ENCODE results near the gene CELF5. TPM values are rescaled to one million over a fixed set of nuclear protein-coding genes. Genes with fewer than 3 reads are reported as not detected.
"Not testable (repeated sequence)": the region's sequence is repeated elsewhere in the genome, so short reads cannot be mapped to it uniquely, and the experiment has no call there.

The CELF5 gene
- total RNA-seq, 2 experiments from 2014 or later: 0.16 to 0.29 TPM

- DNase-seq: no peak
- Mint-ChIP-seq H3K4me3 (no peak overlapping the region), H3K9me3 (no peaks in the 10 kb centered on the region), H3K4me1 (no peaks in the 10 kb centered on the region), H3K27me3 (no peaks in the 10 kb centered on the region), H3K36me3 (peaks cover 4% of the 10 kb centered on the region), H3K27ac (no peak overlapping the region)
Measured at GRCh38 chr19:3216874-3217273, 7.6 kb upstream of the CELF5 start.

GRCh38 chr19:3220576-3220975, 3.9 kb upstream of the CELF5 start:
- DNase-seq: no peak
- Mint-ChIP-seq H3K27me3 (no peaks in the 10 kb centered on the region), H3K4me3 (no peak overlapping the region), H3K4me1 (no peaks in the 10 kb centered on the region), H3K36me3 (peaks cover 4% of the 10 kb centered on the region), H3K27ac (no peak overlapping the region), H3K9me3 (no peaks in the 10 kb centered on the region)

GRCh38 chr19:3221576-3221975, 2.9 kb upstream of the CELF5 start:
- H3K36me3 Mint-ChIP-seq, H3K27ac Mint-ChIP-seq, H3K9me3 Mint-ChIP-seq, H3K4me1 Mint-ChIP-seq, DNase-seq, H3K27me3 Mint-ChIP-seq, H3K4me3 Mint-ChIP-seq: not testable (repeated sequence)

DNA sequence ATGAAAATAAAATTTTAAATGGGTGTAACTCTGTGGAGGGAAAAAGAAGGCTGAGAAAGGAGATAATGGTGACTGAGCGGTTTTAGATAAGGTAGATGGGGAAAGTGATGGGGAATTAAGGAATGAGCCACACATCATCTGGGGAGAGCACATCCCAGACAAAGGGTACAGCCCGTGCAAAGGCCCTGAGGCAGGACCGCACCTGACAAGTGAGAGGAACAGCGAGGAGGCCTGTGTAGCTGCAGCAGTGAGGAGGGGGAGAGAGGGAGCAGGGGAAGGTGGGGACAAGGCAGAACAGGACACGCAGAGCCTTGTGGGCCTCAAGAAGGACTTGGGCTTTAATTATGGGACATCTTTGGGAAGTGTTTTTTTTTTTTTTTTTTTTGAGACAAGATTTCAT, 1.8 kb upstream of the CELF5 start:
- Mint-ChIP-seq H3K36me3 (no peaks in the 10 kb centered on the region), H3K27ac (no peak overlapping the region), H3K4me1 (no peaks in the 10 kb centered on the region), H3K4me3 (no peak overlapping the region), H3K9me3 (no peaks in the 10 kb centered on the region), H3K27me3 (peaks cover 19% of the 10 kb centered on the region)
- no peak for DNase-seq

DNA sequence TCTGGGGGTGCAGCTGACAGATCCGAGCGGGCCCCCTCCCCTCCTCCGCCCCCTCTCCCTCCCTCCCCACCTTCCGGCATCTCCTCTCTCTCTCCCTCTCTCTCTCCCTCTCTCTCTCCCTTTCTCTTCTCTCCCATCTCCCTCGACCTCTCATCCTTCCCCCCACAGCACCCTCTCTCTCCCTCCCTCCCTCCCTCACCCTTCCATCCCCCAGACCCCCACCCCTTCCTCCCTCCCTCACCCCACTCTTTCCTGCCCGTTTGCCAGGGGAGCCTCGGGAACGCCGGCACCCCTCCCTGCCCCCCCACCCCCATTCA, 666 bp downstream of the CELF5 start:
- Mint-ChIP-seq H3K4me1 (no peaks in the 10 kb centered on the region), H3K4me3 (no peak overlapping the region), H3K27me3 (peaks cover 30% of the 10 kb centered on the region), H3K36me3 (no peaks in the 10 kb centered on the region), H3K9me3 (no peaks in the 10 kb centered on the region), H3K27ac (no peak overlapping the region)
- DNase-seq: no peak

- Mint-ChIP-seq H3K4me3 (no peak overlapping the region), H3K36me3 (no peaks in the 10 kb centered on the region), H3K9me3 (no peaks in the 10 kb centered on the region), H3K27ac (no peak overlapping the region), H3K4me1 (no peaks in the 10 kb centered on the region), H3K27me3 (peaks cover 30% of the 10 kb centered on the region)
- no peak for DNase-seq
Measured at GRCh38 chr19:3225677-3226093, 1.2 kb downstream of the CELF5 start.

- no peaks in the 10 kb centered on the region for H3K9me3 Mint-ChIP-seq
- H3K27ac Mint-ChIP-seq: no peak overlapping the region
- H3K36me3 Mint-ChIP-seq: no peaks in the 10 kb centered on the region
- H3K27me3 Mint-ChIP-seq: peaks cover 30% of the 10 kb centered on the region
- no peak overlapping the region for H3K4me3 Mint-ChIP-seq
- no peaks in the 10 kb centered on the region for H3K4me1 Mint-ChIP-seq
- DNase-seq: no peak
Measured at GRCh38 chr19:3227054-3227626, 2.7 kb downstream of the CELF5 start.

DNA sequence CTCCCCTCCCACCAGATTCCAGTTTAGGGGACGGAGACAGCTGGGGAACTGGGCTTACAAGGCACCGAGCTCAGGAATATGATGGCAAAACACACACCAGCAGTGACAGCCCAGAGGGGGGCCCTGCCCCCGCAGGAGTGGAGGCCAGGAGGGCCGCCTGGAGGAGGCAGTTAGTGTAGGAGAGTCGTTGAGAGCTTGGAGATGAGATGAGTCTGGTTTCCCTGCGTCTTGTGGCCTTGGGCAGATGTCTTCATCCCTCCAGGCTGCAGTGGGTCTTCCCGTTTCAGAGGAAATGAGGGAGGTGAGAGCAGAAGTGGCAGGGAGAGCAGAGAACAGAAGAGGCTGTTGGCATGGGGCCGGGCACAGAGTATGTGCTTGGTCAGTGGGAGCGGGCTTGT, 4.9 kb downstream of the CELF5 start:
- Mint-ChIP-seq H3K9me3 (no peaks in the 10 kb centered on the region), H3K4me1 (no peaks in the 10 kb centered on the region), H3K36me3 (no peaks in the 10 kb centered on the region), H3K27me3 (peaks cover 30% of the 10 kb centered on the region), H3K4me3 (no peak overlapping the region), H3K27ac (no peak overlapping the region)
- DNase-seq: no peak

- Mint-ChIP-seq H3K27ac (no peak overlapping the region), H3K4me1 (no peaks in the 10 kb centered on the region), H3K36me3 (no peaks in the 10 kb centered on the region), H3K9me3 (no peaks in the 10 kb centered on the region), H3K4me3 (no peak overlapping the region), H3K27me3 (peaks cover 34% of the 10 kb centered on the region)
- DNase-seq: no peak
Measured at GRCh38 chr19:3229888-3230496, 5.5 kb downstream of the CELF5 start.

GRCh38 chr19:3231288-3231687, 6.8 kb downstream of the CELF5 start:
- no peaks in the 10 kb centered on the region for H3K9me3 Mint-ChIP-seq
- no peaks in the 10 kb centered on the region for H3K36me3 Mint-ChIP-seq
- H3K4me1 Mint-ChIP-seq: no peaks in the 10 kb centered on the region
- no peak overlapping the region for H3K4me3 Mint-ChIP-seq
- H3K27ac Mint-ChIP-seq: no peak overlapping the region
- DNase-seq: no peak
- H3K27me3 Mint-ChIP-seq: peaks cover 29% of the 10 kb centered on the region

- Mint-ChIP-seq H3K27me3 (peaks cover 12% of the 10 kb centered on the region), H3K36me3 (no peaks in the 10 kb centered on the region), H3K4me1 (no peaks in the 10 kb centered on the region), H3K4me3 (no peak overlapping the region), H3K27ac (no peak overlapping the region), H3K9me3 (no peaks in the 10 kb centered on the region)
- DNase-seq: no peak
Measured at GRCh38 chr19:3233116-3233515, 8.7 kb downstream of the CELF5 start.

- Mint-ChIP-seq H3K36me3 (no peaks in the 10 kb centered on the region), H3K27me3 (peaks cover 8% of the 10 kb centered on the region), H3K27ac (no peak overlapping the region), H3K4me3 (no peak overlapping the region), H3K9me3 (no peaks in the 10 kb centered on the region), H3K4me1 (no peaks in the 10 kb centered on the region)
- DNase-seq: no peak
Measured at GRCh38 chr19:3233831-3234230, 9.4 kb downstream of the CELF5 start.

- Mint-ChIP-seq H3K4me3 (no peak overlapping the region), H3K27ac (no peak overlapping the region), H3K4me1 (no peaks in the 10 kb centered on the region), H3K27me3 (peaks cover 6% of the 10 kb centered on the region), H3K36me3 (no peaks in the 10 kb centered on the region), H3K9me3 (no peaks in the 10 kb centered on the region)
- DNase-seq: peak; percentile 24
Measured at GRCh38 chr19:3234800-3235199, 10.3 kb downstream of the CELF5 start.

GRCh38 chr19:3235604-3236003, 11.1 kb downstream of the CELF5 start:
- H3K36me3 Mint-ChIP-seq, DNase-seq, H3K27me3 Mint-ChIP-seq, H3K9me3 Mint-ChIP-seq, H3K4me1 Mint-ChIP-seq, H3K27ac Mint-ChIP-seq, H3K4me3 Mint-ChIP-seq: not testable (repeated sequence)

DNA sequence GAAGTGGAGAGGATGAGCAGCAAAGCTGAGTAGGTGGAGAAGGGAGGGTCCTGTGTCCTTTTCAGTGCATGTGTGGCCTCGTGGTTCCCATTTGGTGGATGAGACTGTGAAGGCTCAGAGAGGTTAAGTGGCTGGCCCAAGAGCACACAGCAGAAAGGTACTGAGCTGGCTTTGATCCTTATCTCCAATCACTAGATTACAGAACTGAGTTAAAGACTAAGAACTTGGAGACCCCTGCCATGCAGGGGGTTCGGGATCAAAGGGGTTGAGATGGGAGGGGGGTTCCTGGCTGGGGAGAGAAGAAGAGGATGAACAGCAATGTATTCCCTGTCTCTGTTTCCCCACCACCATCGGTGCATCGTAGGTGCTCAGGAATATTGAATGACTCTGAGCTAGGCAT, 11.8 kb downstream of the CELF5 start:
- no peaks in the 10 kb centered on the region for H3K36me3 Mint-ChIP-seq
- H3K4me1 Mint-ChIP-seq: no peaks in the 10 kb centered on the region
- no peaks in the 10 kb centered on the region for H3K9me3 Mint-ChIP-seq
- H3K27me3 Mint-ChIP-seq: peaks cover 6% of the 10 kb centered on the region
- no peak overlapping the region for H3K27ac Mint-ChIP-seq
- H3K4me3 Mint-ChIP-seq: no peak overlapping the region
- DNase-seq: no peak

DNA sequence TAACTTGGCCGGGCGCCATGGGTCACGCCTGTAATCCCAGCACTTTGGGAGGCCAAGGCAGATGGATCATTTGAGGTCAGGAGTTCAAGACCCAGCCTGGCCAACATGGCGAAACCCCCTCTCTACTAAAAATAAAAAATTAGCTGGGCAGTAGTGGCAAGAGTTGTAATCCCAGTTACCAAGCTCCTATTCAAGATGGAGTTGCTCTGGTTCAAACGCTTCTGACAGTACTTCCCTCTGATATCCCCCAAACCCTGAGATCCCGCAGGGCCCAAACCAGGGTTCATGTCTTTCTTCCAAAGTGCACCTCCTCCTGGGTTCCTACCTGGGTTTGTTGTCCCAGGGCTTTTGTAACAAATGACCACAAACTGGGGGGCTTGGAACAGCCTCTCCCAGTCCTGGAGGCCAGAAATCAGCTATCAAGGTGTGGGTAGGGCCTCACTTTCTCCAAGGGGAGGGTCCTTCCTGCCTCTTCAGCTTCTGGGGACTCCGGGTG, 13.7 kb downstream of the CELF5 start:
- no peaks in the 10 kb centered on the region for H3K4me1 Mint-ChIP-seq
- H3K9me3 Mint-ChIP-seq: no peaks in the 10 kb centered on the region
- H3K27me3 Mint-ChIP-seq: peaks cover 6% of the 10 kb centered on the region
- no peak overlapping the region for H3K4me3 Mint-ChIP-seq
- no peak overlapping the region for H3K27ac Mint-ChIP-seq
- no peak for DNase-seq
- no peaks in the 10 kb centered on the region for H3K36me3 Mint-ChIP-seq

Data from activated naive CD8-positive, alpha-beta T cell treated with anti-CD3 and anti-CD28 coated beads for 36 hours (primary cell).